Neural crest cell (in vitro differentiated cells): ENCODE measurements around the gene LIPC. TPM values are rescaled to one million over a fixed set of nuclear protein-coding genes. Genes with fewer than 3 reads are reported as not detected.
A peak's percentile ranks its signal among the peaks of the same experiment; 100 is the strongest.

Source experiments
- DNase-seq: peaks from one replicate; pipeline ENCODE4 v3.0.0; 2021; ENCODE audit warnings: low read depth, mixed read lengths, low spot score
- H3K27ac Mint-ChIP-seq: one replicate; pipeline ENCODE4 v1.8.0; 2021; ENCODE audit warnings: mild to moderate bottlenecking, mixed read lengths; ENCODE audit not compliant: unreplicated experiment
- H3K27me3 Mint-ChIP-seq: 2 replicates; pipeline ENCODE4 v1.8.0; 2021; ENCODE audit warnings: low read depth, mild to moderate bottlenecking, mixed read lengths
- H3K36me3 Mint-ChIP-seq: 2 replicates; pipeline ENCODE4 v1.8.0; 2021; ENCODE audit warnings: low read depth, mild to moderate bottlenecking, mixed read lengths
- H3K4me1 Mint-ChIP-seq: 2 replicates; pipeline ENCODE4 v1.8.0; 2021; ENCODE audit warnings: mixed read lengths
- H3K4me3 Mint-ChIP-seq: one replicate; pipeline ENCODE4 v1.8.0; 2021; ENCODE audit warnings: mild to moderate bottlenecking, mixed read lengths
- H3K9me3 Mint-ChIP-seq: 2 replicates; pipeline ENCODE4 v1.8.0; 2021; ENCODE audit warnings: mixed read lengths
- CTCF ChIP-seq: fragments of 200-600 bp; sonication (generic); conservative IDR thresholded peaks from 2 replicates; pipeline ENCODE4 v1.5.0; 2021; ENCODE audit warnings: antibody characterized with exemption, mild to moderate bottlenecking
- total RNA-seq: library from RNA; stranded (reverse); gene quantifications from 2 replicates; pipeline ENCODE4 v1.2.1, GENCODE V29; 2021

The LIPC gene
- total RNA-seq, 1 donor from 2014 or later = not detected

GRCh38 chr15:58392611-58393161 lies 39.1 kb upstream of the LIPC start:
- H3K27ac Mint-ChIP-seq = peak overlapping the region; percentile 58
- no peak for TF ChIP-seq CTCF
- H3K36me3 Mint-ChIP-seq = no peaks in the 10 kb centered on the region
- no peaks in the 10 kb centered on the region for H3K27me3 Mint-ChIP-seq
- no peak overlapping the region for H3K4me3 Mint-ChIP-seq
- no peaks in the 10 kb centered on the region for H3K9me3 Mint-ChIP-seq
- DNase-seq = no peak
- peaks cover 20% of the 10 kb centered on the region for H3K4me1 Mint-ChIP-seq

GRCh38 chr15:58393241-58393662 lies 38.5 kb upstream of the LIPC start:
- Mint-ChIP-seq H3K4me1 (peaks cover 20% of the 10 kb centered on the region), H3K4me3 (no peak overlapping the region), H3K27me3 (no peaks in the 10 kb centered on the region), H3K27ac (no peak overlapping the region), H3K36me3 (no peaks in the 10 kb centered on the region), H3K9me3 (no peaks in the 10 kb centered on the region)
- no peak for DNase-seq
- no peak for TF ChIP-seq CTCF

GRCh38 chr15:58396181-58396580 lies 35.6 kb upstream of the LIPC start:
- Mint-ChIP-seq H3K4me3 (no peak overlapping the region), H3K9me3 (no peaks in the 10 kb centered on the region), H3K4me1 (peaks cover 20% of the 10 kb centered on the region), H3K27ac (no peak overlapping the region), H3K27me3 (no peaks in the 10 kb centered on the region), H3K36me3 (no peaks in the 10 kb centered on the region)
- TF ChIP-seq CTCF = no peak
- no peak for DNase-seq

- Mint-ChIP-seq H3K27me3 (no peaks in the 10 kb centered on the region), H3K27ac (no peak overlapping the region), H3K4me1 (peaks cover 8% of the 10 kb centered on the region), H3K36me3 (no peaks in the 10 kb centered on the region), H3K4me3 (no peak overlapping the region), H3K9me3 (no peaks in the 10 kb centered on the region)
- DNase-seq = no peak
- TF ChIP-seq CTCF = no peak
These were observed 33.7 kb upstream of the LIPC start for GRCh38 chr15:58398071-58398470.

- H3K9me3 Mint-ChIP-seq = no peaks in the 10 kb centered on the region
- peaks cover 2% of the 10 kb centered on the region for H3K4me1 Mint-ChIP-seq
- DNase-seq = no peak
- no peak overlapping the region for H3K4me3 Mint-ChIP-seq
- H3K36me3 Mint-ChIP-seq = no peaks in the 10 kb centered on the region
- no peak for TF ChIP-seq CTCF
- H3K27me3 Mint-ChIP-seq = no peaks in the 10 kb centered on the region
- H3K27ac Mint-ChIP-seq = no peak overlapping the region
These were observed 33.1 kb upstream of the LIPC start for GRCh38 chr15:58398643-58399042.
